Loucy (cell line): ENCODE data around the gene RPP25.

Experiments
- H2AFZ ChIP-seq: fragments of 200-600 bp; sonication (generic); 2 replicates; pipeline ENCODE4 v1.6.0; 2016; ENCODE audit warnings: antibody characterized with exemption, mild to moderate bottlenecking, low read length, moderate library complexity
- H3F3A ChIP-seq: fragments of 200-600 bp; 2 replicates; pipeline ENCODE4 v1.6.0; 2016; ENCODE audit warnings: antibody characterized with exemption, low read depth, mild to moderate bottlenecking
- H3K27me3 ChIP-seq: fragments of 200-600 bp; sonication (generic); 2 replicates; pipeline ENCODE4 v1.6.1; 2014; ENCODE audit warnings: low read length, mild to moderate bottlenecking; ENCODE audit not compliant: insufficient read depth, poor library complexity, severe bottlenecking
- H3K36me3 ChIP-seq: fragments of 200-600 bp; sonication (generic); 2 replicates; pipeline ENCODE4 v1.6.1; 2016; ENCODE audit warnings: low read length; ENCODE audit not compliant: insufficient read depth
- H3K4me1 ChIP-seq: fragments of 200-600 bp; sonication (generic); 2 replicates; pipeline ENCODE4 v1.5.1; 2014; ENCODE audit warnings: low read length, mild to moderate bottlenecking; ENCODE audit not compliant: insufficient read depth, poor library complexity, severe bottlenecking
- H3K4me2 ChIP-seq: fragments of 200-600 bp; sonication (generic); 2 replicates; pipeline ENCODE4 v1.6.0; 2014; ENCODE audit warnings: antibody characterized with exemption, low read length, low read depth, mild to moderate bottlenecking; ENCODE audit not compliant: poor library complexity, severe bottlenecking
- H3K4me3 ChIP-seq: fragments of 200-600 bp; sonication (generic); 2 replicates; pipeline ENCODE4 v1.5.1; 2014; ENCODE audit warnings: low read length, mild to moderate bottlenecking, mixed read lengths; ENCODE audit not compliant: poor library complexity, severe bottlenecking
- H3K79me2 ChIP-seq: fragments of 200-600 bp; sonication (generic); 2 replicates; pipeline ENCODE4 v1.6.1; 2014; ENCODE audit warnings: low read length; ENCODE audit not compliant: insufficient read depth
- H3K9ac ChIP-seq: fragments of 200-600 bp; sonication (generic); 2 replicates; pipeline ENCODE4 v1.6.0; 2014; ENCODE audit warnings: mild to moderate bottlenecking, low read depth, low read length, moderate library complexity; ENCODE audit not compliant: poor library complexity, severe bottlenecking
- H3K9me2 ChIP-seq: fragments of 200-600 bp; sonication (generic); replicated peaks from 2 replicates; pipeline ENCODE4 v1.6.1; 2016; ENCODE audit warnings: low read depth, low read length, mixed read lengths
- H3K9me3 ChIP-seq: fragments of 200-600 bp; sonication (generic); 2 replicates; pipeline ENCODE4 v1.6.1; 2014; ENCODE audit warnings: mild to moderate bottlenecking, antibody characterized with exemption, low read length, low read depth; ENCODE audit not compliant: insufficient read depth
- H4K20me1 ChIP-seq: fragments of 200-600 bp; sonication (generic); 2 replicates; pipeline ENCODE4 v1.6.0; 2014; ENCODE audit warnings: antibody characterized with exemption, low read length, mild to moderate bottlenecking; ENCODE audit not compliant: insufficient read depth, poor library complexity, severe bottlenecking
- EZH2phosphoT487 ChIP-seq: fragments of 200-600 bp; IDR thresholded peaks from 2 replicates; pipeline ENCODE4 v1.6.1; 2018; ENCODE audit warnings: antibody characterized with exemption, mild to moderate bottlenecking, moderate library complexity, borderline replicate concordance
- TF ChIP-seq, protein P1 (sequence below): fragments of 200-600 bp; sonication (generic); conservative IDR thresholded peaks from 2 replicates; pipeline ENCODE4 v1.5.1; 2014; ENCODE audit warnings: mild to moderate bottlenecking, antibody characterized with exemption, low read length

Gene RPP25

DNA sequence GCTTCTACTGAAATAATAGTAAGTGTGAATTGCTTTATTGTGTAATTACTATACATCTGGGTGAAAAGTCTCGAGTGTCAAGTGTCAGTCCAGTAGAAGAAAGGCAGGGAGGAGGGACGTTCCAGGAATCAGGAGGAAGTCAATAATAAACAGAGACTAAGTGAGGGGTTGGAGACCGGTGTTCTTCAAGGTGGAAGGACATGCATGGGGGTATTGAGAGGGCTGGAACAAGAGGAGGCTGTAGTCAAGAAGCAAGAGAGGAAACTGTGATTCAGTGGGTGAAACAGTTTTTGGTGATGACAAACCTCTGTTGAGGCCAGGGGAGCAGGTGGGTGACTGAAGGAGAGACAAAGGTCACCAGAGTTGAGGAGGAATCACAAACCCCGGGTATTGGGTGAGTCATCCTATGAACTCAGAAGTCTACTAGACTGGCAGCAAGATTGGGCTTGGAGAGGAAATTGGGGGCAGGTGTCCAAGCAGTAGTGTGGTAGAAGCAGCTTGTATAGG, 27.2 kb upstream of the RPP25 start:
- H3K4me2 ChIP-seq, result no peak overlapping the region
- no peaks in the 10 kb centered on the region for H4K20me1 ChIP-seq
- no peak overlapping the region for H2AFZ ChIP-seq
- no peaks in the 10 kb centered on the region for H3K4me1 ChIP-seq
- H3K79me2 ChIP-seq, result no peaks in the 10 kb centered on the region
- no peak for TF ChIP-seq EZH2phosphoT487
- TF ChIP-seq, protein P1, sequence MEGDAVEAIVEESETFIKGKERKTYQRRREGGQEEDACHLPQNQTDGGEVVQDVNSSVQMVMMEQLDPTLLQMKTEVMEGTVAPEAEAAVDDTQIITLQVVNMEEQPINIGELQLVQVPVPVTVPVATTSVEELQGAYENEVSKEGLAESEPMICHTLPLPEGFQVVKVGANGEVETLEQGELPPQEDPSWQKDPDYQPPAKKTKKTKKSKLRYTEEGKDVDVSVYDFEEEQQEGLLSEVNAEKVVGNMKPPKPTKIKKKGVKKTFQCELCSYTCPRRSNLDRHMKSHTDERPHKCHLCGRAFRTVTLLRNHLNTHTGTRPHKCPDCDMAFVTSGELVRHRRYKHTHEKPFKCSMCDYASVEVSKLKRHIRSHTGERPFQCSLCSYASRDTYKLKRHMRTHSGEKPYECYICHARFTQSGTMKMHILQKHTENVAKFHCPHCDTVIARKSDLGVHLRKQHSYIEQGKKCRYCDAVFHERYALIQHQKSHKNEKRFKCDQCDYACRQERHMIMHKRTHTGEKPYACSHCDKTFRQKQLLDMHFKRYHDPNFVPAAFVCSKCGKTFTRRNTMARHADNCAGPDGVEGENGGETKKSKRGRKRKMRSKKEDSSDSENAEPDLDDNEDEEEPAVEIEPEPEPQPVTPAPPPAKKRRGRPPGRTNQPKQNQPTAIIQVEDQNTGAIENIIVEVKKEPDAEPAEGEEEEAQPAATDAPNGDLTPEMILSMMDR, result no peak
- no peaks in the 10 kb centered on the region for H3K9me3 ChIP-seq
- H3F3A ChIP-seq, result no peaks in the 10 kb centered on the region
- H3K9ac ChIP-seq, result no peak overlapping the region
- H3K27me3 ChIP-seq, result no peaks in the 10 kb centered on the region
- no peak overlapping the region for H3K4me3 ChIP-seq
- H3K36me3 ChIP-seq, result no peaks in the 10 kb centered on the region
- H3K9me2 ChIP-seq, result no peaks in the 10 kb centered on the region

DNA sequence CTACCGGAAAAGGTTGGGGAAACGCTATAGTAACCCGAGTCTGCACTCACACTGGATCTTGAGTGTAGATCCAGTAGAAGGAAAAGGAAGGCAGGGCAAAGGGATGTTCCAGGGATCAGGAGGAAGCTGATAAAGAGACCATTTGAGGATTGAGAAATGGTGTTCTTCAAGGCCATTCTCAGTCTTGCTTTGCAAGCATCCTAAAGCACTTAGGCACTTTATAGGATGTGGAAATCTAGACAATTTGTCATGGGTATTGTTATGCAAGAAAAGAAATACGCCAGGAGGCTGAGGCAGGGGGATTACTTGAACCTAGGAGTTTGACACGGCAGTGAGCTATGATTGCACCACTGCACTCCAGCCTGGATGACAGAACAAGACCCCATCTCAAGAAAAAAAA, 25.6 kb upstream of the RPP25 start:
- H3K4me2 ChIP-seq, result no peak overlapping the region
- H3K4me3 ChIP-seq, result no peak overlapping the region

DNA sequence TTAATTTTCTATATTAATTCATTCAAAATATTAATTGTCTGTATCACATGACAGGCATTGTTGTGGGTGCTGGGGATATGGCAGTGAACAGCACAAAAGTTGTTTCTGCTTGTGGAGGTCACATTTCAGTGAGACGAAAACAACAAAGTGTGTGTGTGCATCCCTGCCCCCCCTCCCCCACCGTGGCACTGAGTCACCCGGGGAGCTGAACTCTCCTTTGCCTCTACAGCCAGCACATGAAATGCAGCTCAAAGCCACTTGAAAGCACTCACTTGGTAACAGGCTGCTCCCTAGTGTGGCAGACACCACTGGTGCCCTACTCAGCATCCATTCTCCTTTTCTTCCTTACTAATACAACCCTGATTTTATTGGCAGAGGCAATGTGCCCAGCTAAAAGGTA, 21.9 kb upstream of the RPP25 start:
- Histone ChIP-seq H3K9me3 (no peaks in the 10 kb centered on the region), H3K9ac (no peak overlapping the region), H3K36me3 (no peaks in the 10 kb centered on the region), H3F3A (no peaks in the 10 kb centered on the region), H3K4me3 (no peak overlapping the region), H3K27me3 (no peaks in the 10 kb centered on the region), H2AFZ (no peak overlapping the region), H3K9me2 (no peaks in the 10 kb centered on the region), H4K20me1 (no peaks in the 10 kb centered on the region), H3K4me1 (no peaks in the 10 kb centered on the region), H3K4me2 (no peak overlapping the region), H3K79me2 (no peaks in the 10 kb centered on the region)
- TF ChIP-seq, protein P1, result no peak
- TF ChIP-seq EZH2phosphoT487, result no peak

More for the DNA sequence above, 25.6 kb upstream of the RPP25 start:
- H3K27me3 ChIP-seq, result no peaks in the 10 kb centered on the region
- no peak overlapping the region for H2AFZ ChIP-seq
- no peaks in the 10 kb centered on the region for H3K79me2 ChIP-seq
- H3K9ac ChIP-seq, result no peak overlapping the region
- no peaks in the 10 kb centered on the region for H3K9me2 ChIP-seq
- no peaks in the 10 kb centered on the region for H3K36me3 ChIP-seq
- H3K4me1 ChIP-seq, result no peaks in the 10 kb centered on the region
- H3F3A ChIP-seq, result no peaks in the 10 kb centered on the region
- H3K9me3 ChIP-seq, result no peaks in the 10 kb centered on the region
- no peaks in the 10 kb centered on the region for H4K20me1 ChIP-seq
- no peak for TF ChIP-seq EZH2phosphoT487

DNA sequence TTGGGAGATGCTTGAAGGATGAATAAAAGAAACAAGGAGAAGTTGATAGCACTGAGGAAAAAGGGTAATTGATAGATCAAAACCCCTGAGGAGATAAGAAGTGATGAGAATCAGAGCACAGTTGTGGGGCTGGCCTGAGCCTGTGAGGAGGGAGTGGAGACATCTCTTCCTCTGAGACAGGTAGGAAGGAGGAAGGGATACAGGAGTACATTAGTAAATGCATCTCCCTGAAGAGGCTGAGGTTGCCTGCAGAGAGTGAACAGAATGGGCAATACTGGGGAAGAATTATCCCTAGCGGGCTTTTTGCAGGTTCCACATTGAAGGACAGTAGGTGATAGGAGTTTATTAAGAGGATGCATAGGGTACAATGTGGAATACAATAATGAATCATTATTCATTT, 21.5 kb upstream of the RPP25 start:
- no peaks in the 10 kb centered on the region for H4K20me1 ChIP-seq
- no peak overlapping the region for H3K9ac ChIP-seq
- H2AFZ ChIP-seq, result no peak overlapping the region
- no peaks in the 10 kb centered on the region for H3K36me3 ChIP-seq
- H3K4me1 ChIP-seq, result no peaks in the 10 kb centered on the region
- H3K79me2 ChIP-seq, result no peaks in the 10 kb centered on the region
- no peaks in the 10 kb centered on the region for H3F3A ChIP-seq
- H3K27me3 ChIP-seq, result no peaks in the 10 kb centered on the region
- no peak for TF ChIP-seq EZH2phosphoT487
- TF ChIP-seq, protein P1, result no peak
- no peak overlapping the region for H3K4me3 ChIP-seq
- no peak overlapping the region for H3K4me2 ChIP-seq
- H3K9me3 ChIP-seq, result no peaks in the 10 kb centered on the region
- H3K9me2 ChIP-seq, result no peaks in the 10 kb centered on the region
